Hematopoietic multipotent progenitor cell (in vitro differentiated cells): Measurements from ENCODE around the gene KIF1A. TPM values are rescaled to one million over a fixed set of nuclear protein-coding genes. Genes with fewer than 3 reads are reported as not detected.
"Not testable (repeated sequence)": the region's sequence is repeated elsewhere in the genome, so short reads cannot be mapped to it uniquely, and the experiment has no call there.

Source experiments
- DNase-seq, 3 donors: peaks; one replicate each; pipeline ENCODE4 v3.0.0-alpha.2; 2011 to 2015; ENCODE audit warnings: low read depth in 2 of 3, low spot score in 2 of 3
- total RNA-seq: library from RNA; depleted of rRNA; stranded (reverse); fragments of >200 nt; gene quantifications from one replicate; pipeline ENCODE4 v1.2.3, GENCODE V29; 2012

Gene KIF1A
- total RNA-seq, 1 donor = not detected

GRCh38 chr2:240707043-240707756, 112.8 kb downstream of the KIF1A start:
- no peak for DNase-seq

- DNase-seq = peak in 2 of 3 donors; percentile 17 to 52
These were observed 114.7 kb downstream of the KIF1A start for GRCh38 chr2:240705204-240705791.

DNA sequence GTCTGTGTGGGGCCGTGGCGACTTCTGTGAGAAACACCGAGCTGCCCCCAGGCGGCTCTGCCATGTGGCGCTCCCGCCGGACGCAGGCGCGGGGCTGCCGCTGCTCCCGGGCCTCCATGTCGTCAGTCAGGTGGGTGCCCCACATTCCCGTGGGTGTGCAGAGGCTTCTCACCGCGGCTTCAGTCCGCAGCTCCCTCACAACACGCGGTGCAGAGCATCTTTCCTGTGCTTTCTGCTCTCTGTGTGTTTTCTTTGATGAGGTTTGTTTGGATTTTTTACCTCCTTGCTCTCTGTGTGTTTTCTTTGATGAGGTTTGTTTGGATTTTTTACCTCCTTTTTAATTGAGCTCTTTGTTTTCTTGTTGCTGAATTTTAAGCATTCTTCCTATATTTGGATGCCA, 115.4 kb downstream of the KIF1A start:
- DNase-seq = no peak

DNA sequence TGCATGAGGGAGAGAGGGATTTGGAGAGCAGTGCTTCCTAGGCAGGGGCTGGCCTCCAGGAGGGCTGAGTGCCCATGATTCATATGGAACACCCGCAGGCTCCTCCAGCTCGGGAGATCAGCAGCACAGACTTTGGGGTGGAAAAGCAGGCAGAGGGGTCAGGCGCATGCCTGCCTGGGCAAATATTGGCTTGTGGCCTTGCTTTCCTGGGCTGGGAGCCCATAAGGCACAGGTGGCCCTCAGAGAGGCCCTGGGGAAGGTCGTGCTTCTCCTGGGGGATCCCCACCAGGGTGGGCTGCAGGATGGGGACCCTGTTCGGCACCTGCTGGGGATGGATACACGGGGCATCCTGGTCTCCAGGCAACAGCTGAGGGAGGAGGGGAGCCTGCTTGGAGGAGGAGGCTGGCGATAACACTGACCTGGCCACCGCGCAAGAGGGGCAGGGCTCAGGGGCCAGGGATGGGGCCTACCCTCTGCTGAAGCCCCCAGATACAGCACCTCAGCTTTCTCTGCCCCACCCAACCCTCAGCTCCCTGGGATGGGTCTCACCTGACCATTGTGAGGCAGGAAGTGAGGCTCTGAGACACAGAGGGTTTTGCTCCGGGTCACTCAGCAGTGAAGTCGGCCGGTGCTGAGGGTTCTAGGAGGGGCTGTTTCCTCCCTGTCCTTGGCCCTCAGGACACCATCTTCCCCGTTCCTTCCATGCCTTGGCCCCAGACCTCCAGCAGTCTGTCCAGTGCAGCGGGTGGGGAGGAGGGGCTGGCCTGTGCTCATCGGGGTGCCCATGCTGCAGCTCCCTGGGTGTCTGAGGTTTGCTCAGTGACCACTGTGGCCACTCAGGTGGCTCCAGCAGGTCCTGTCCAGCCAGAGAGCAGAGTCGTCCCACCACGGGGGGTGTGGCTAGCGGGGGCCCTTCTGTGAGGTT, 116.3 kb downstream of the KIF1A start:
- no peak for DNase-seq

- DNase-seq = no peak
These were observed 117.4 kb downstream of the KIF1A start for GRCh38 chr2:240702640-240703011.

DNA sequence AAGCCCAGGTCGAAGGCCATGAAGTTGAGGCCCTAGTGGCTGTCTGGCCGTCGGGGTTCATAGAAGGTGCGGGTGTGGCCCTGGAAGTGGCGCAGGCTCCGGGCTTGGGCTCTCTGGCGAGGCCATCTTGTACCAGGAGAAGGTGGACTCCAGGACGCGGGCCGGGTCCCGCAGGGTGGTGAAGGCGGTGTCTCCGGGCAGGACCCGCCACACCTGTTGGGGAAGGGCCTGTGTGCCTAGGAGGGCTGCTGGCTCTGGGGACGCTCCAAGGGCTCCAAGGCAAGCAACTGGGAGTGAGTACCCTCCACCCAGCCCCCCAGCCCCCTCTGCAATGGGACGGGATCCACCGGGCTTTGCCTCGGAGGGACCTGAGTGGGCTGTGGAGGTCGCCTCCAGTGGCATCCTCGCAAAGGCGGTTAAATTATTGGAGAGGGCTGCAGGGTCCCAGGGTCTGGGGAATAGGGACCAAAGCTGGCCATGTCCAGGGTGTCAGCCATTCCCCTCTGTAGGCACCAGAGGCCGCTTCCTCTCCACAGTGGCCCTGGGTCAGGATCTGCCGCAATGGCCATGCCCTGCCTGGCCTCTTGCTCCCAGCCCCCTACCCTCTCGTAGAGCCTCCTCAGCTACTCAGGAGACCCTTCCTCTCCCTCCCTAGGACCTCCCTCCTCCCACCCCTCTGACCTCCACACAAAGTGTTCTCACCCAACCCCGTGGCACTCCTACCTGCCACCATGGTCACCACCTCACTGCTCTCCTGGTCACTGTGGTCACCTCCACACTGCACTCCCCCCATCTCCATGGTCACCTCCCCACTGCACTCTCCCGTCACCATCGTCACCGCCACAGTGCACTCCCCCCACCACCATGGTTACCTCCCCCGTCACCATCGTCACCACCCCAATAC, 118.0 kb downstream of the KIF1A start:
- DNase-seq = no peak

DNA sequence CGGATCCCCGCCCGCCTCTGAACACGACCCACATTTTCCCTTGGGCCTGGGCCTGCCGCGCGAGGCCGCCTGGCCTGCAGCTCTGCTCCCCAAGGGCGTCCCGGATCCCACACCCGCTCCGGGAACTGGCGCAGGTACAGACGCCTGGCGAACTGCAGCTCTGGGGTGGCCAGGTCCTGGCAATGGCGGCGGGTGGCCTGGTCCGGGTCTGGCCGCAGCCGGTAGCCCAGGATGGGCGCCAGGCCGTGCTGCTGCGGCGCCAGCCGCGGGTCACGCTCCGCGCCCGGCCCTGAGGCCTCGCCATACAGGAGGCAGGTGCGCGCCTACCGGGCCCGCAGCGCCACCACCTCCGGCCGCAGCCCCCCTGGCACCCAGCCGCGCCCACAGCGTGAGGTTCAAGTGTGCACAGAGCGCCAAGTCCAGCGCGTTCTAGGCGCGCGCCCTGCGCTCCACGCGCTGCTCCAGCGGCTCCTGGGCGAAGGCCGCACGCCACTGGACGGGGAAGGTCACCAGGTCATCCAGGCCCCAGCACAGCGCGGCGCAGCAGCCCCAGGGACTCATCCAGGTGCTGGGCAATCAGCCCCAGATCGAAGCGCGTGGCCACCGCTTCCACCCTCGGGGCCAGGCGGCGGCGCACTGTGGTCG, 118.8 kb downstream of the KIF1A start:
- DNase-seq = no peak

GRCh38 chr2:240700616-240701015, 119.4 kb downstream of the KIF1A start:
- DNase-seq = not testable (repeated sequence)

- DNase-seq = not testable (repeated sequence)
These were observed 120.2 kb downstream of the KIF1A start for GRCh38 chr2:240699835-240700234.

DNA sequence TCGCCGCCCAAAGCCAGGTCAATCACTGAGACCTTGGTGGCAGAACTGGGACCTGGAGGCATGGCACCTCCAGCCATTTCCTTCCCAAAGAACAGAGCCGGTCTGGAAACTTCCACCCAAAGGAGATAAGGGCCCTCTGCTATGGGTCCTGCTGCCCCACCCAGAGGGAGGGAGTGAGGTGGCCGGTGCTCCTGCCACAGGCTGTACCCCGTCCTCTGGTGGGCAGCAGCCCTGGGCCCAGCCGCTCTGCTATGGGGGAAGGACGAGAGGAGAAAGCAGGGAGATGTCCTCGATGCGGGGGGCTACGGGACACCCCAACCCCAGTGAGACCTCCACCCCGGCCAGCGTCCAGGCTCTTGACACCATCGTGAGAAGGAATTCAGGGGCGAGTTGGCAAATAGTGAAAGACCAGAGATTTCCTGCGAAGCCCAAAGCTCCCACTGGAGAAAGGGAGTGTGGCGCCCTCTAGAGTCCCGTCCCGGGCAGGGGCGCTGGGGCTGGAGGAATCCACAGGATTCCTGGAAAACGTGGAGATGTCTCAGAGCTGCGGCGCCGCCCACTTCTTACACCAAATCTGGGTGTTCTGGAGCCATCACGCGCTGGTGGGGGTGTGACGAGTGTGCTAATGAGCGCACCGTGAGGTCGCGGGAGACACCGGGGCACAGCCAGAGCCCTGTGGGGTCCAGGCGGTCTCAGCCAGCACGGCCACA, 121.0 kb downstream of the KIF1A start:
- not testable (repeated sequence) for DNase-seq

- not testable (repeated sequence) for DNase-seq
These were observed 123.5 kb downstream of the KIF1A start for GRCh38 chr2:240696469-240696868.

GRCh38 chr2:240695593-240695992, 124.4 kb downstream of the KIF1A start:
- not testable (repeated sequence) for DNase-seq

- not testable (repeated sequence) for DNase-seq
These were observed 125.7 kb downstream of the KIF1A start for GRCh38 chr2:240694304-240694703.

- DNase-seq = not testable (repeated sequence)
These were observed 127.1 kb downstream of the KIF1A start for GRCh38 chr2:240692583-240693561.

- not testable (repeated sequence) for DNase-seq
These were observed 128.2 kb downstream of the KIF1A start, which contains the start of gene AQP12A for GRCh38 chr2:240691631-240692420. Gene AQP12A, plus strand, starts transcription at chr2:240691866. Its CDS starts 48 bp downstream, at chr2:240691914.

DNA sequence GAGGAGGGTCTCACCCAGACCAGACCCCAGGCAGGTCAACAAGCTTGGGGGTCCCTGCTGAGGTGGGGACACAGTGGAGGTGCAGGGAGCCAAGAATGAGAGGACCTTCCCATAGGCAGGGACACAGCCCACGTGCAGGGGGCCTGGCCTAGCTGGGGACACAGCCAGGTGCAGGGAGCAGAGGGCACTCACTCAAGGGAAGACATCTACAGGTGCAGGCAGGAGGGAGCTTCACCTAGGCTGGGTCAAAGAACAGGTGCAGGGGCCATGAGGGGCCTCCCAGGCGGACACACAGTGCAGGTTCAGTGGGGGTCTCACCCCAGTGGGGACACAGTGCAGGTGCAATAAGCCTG, 129.0 kb downstream of the KIF1A start:
- not testable (repeated sequence) for DNase-seq

- DNase-seq = not testable (repeated sequence)
These were observed 129.5 kb downstream of the KIF1A start for GRCh38 chr2:240690421-240691074.
